HuH-7.5 (cell line): Measurements from ENCODE around the gene KLHL15.

Experiments used
- DNase-seq: peaks from one replicate; pipeline ENCODE4 v3.0.0; 2011; ENCODE audit warnings: low spot score

Gene KLHL15

GRCh38 chrX:23952391-23952790 lies 74.6 kb downstream of the KLHL15 start:
- no peak for DNase-seq

- DNase-seq, result no peak
These were observed 81.8 kb downstream of the KLHL15 start for GRCh38 chrX:23945206-23945605.

GRCh38 chrX:23944234-23944633 lies 82.8 kb downstream of the KLHL15 start:
- DNase-seq, result no peak

- no peak for DNase-seq
These were observed 87.8 kb downstream of the KLHL15 start for GRCh38 chrX:23939203-23939602.

- no peak for DNase-seq
These were observed 88.3 kb downstream of the KLHL15 start for GRCh38 chrX:23938690-23939089.

GRCh38 chrX:23937100-23937499 lies 89.9 kb downstream of the KLHL15 start:
- no peak for DNase-seq

- no peak for DNase-seq
These were observed 90.8 kb downstream of the KLHL15 start for GRCh38 chrX:23936180-23936579.

- DNase-seq, result no peak
These were observed 91.9 kb downstream of the KLHL15 start for GRCh38 chrX:23935106-23935505.
